Mononuclear cell (primary cell): ENCODE data around the gene ZFPM1. TPM values are rescaled to one million over a fixed set of nuclear protein-coding genes. Genes with fewer than 3 reads are reported as not detected.

Experiments
- H3K27me3 ChIP-seq: 2 replicates; pipeline ENCODE4 v1.6.0; 2011; ENCODE audit warnings: low read length, control low read depth; ENCODE audit not compliant: insufficient read depth
- H3K4me1 ChIP-seq: 2 replicates; pipeline ENCODE4 v1.5.1; 2011; ENCODE audit warnings: mild to moderate bottlenecking, low read length, control low read depth; ENCODE audit not compliant: insufficient read depth
- H3K4me3 ChIP-seq: 2 replicates; pipeline ENCODE4 v1.5.1; 2011; ENCODE audit warnings: mild to moderate bottlenecking, low read length, moderate library complexity
- H3K9me3 ChIP-seq: 2 replicates; pipeline ENCODE4 v1.5.1; 2011; ENCODE audit warnings: low read depth, mild to moderate bottlenecking, control low read depth, low read length
- total RNA-seq: library from RNA; depleted of rRNA; stranded (reverse); fragments of >200 nt; gene quantifications from one replicate; pipeline ENCODE4 v1.2.3, GENCODE V29; 2012

The ZFPM1 gene
- total RNA-seq, 1 donor: 5.8 TPM

DNA sequence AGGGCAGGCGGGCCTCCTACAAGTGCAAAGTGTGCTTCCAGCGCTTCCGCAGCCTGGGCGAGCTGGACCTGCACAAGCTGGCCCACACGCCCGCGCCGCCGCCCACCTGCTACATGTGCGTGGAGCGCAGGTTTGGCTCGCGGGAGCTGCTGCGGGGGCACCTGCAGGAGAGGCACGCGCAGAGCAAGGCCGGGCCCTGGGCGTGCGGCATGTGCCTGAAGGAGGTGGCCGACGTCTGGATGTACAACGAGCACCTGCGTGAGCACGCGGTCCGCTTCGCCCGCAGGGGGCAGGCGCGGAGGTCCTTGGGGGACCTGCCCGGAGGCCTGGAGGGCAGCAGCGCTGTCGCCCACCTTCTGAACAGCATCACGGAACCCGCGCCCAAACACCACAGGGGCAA, 16.3 kb upstream of the ZFPM1 start:
- H3K9me3 ChIP-seq: no peaks in the 10 kb centered on the region
- H3K4me1 ChIP-seq: no peaks in the 10 kb centered on the region
- no peaks in the 10 kb centered on the region for H3K27me3 ChIP-seq
- H3K4me3 ChIP-seq: no peak overlapping the region

DNA sequence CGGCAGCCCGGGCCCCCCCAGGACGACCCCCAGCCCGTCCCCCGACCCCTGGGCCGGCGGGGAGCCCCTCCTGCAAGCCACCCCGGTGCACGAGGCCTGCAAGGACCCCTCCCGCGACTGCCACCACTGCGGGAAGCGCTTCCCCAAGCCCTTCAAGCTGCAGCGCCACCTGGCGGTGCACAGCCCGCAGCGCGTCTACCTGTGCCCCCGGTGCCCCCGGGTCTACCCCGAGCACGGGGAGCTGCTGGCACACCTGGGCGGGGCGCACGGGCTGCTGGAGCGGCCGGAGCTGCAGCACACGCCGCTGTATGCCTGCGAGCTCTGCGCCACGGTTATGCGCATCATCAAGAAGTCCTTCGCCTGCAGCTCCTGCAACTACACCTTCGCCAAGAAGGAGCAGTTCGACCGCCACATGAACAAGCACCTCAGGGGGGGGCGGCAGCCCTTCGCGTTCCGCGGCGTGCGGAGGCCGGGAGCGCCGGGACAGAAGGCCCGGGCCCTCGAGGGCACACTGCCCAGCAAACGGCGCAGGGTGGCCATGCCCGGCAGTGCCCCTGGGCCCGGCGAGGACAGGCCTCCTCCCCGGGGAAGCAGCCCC, 15.6 kb upstream of the ZFPM1 start:
- no peaks in the 10 kb centered on the region for H3K4me1 ChIP-seq
- H3K27me3 ChIP-seq: no peaks in the 10 kb centered on the region
- no peak overlapping the region for H3K4me3 ChIP-seq
- H3K9me3 ChIP-seq: no peaks in the 10 kb centered on the region

DNA sequence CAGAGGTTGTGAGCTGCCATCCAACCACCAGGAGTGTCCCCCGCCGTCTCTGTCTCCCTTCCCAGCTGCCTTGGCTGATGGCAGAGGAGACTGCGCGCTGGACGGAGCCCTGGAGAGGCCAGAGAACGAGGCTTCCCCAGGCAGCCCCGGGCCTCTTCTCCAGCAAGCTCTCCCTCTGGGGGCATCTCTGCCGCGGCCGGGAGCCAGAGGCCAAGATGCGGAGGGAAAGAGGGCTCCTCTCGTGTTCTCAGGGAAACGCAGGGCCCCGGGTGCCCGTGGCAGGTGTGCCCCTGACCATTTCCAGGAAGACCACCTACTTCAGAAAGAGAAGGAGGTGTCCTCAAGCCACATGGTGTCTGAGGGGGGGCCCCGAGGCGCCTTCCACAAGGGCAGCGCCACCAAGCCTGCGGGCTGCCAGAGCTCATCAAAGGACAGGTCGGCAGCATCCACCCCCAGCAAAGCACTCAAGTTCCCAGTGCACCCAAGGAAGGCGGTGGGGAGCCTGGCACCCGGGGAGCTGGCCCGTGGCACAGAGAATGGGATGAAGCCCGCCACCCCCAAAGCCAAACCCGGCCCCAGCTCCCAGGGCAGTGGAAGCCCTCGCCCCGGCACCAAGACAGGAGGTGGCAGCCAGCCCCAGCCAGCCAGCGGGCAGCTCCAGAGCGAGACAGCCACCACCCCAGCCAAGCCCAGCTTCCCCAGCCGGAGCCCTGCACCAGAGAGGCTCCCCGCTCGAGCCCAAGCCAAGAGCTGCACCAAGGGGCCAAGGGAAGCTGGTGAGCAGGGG, 14.8 kb upstream of the ZFPM1 start:
- no peaks in the 10 kb centered on the region for H3K9me3 ChIP-seq
- peaks cover 5% of the 10 kb centered on the region for H3K4me1 ChIP-seq
- no peak overlapping the region for H3K4me3 ChIP-seq
- H3K27me3 ChIP-seq: no peaks in the 10 kb centered on the region

DNA sequence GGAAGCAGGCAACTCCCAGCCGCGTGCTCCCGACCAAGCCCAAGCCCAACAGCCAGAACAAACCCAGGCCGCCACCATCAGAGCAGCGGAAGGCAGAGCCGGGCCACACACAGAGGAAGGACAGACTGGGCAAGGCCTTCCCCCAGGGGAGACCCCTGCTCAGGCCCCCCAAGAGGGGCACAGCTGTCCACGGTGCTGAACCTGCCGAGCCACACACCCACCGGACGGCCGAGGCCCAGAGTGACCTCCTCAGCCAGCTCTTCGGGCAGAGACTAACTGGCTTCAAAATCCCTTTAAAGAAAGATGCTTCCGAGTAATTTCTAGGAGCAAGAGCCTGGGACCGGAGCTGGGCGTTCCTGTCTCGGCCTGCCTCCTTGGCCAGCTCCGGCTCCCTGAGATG, 14.1 kb upstream of the ZFPM1 start:
- Histone ChIP-seq H3K9me3 (no peaks in the 10 kb centered on the region), H3K4me1 (peaks cover 7% of the 10 kb centered on the region), H3K4me3 (no peak overlapping the region), H3K27me3 (no peaks in the 10 kb centered on the region)

DNA sequence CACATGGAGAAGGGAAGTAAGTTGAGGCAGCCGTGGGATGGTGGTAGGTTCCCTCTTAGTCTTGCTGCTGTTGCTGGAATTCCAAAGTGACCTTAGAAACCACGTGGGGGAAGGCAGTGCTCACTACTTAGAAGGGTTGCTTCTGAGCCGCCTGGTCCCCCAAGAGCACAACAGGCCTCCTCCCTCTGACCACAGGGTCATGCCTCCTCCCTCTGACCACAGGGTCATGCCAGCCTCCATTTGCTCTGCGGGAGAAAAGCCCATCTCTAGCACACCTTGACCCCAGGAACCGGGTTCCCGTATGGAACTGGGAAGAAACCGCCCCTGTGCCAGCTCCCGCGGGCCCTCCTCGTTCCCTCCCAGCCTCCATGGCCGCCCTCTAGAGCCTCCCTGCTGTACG, 13.4 kb upstream of the ZFPM1 start:
- no peaks in the 10 kb centered on the region for H3K9me3 ChIP-seq
- H3K4me3 ChIP-seq: no peak overlapping the region
- peaks cover 7% of the 10 kb centered on the region for H3K4me1 ChIP-seq
- H3K27me3 ChIP-seq: no peaks in the 10 kb centered on the region

DNA sequence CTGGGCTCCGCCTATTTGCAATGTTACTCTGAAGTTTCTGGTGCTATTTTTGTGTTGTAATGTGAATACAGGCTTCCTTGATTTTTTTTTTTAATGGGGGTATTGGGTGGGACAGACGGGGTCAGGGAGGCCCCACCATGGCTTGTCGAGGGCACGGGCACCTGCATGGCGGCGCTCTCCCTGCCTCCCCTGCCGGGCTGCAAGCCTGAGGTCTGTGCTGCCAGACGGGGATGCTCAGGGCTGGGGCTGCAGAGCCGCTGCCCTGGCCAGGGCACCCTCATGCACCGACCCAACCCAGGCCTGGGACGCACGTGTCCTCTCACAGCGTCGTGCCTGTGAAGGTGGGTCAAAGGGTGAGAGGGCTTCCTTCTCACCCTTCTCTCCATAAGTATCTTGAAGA, 13.0 kb upstream of the ZFPM1 start:
- no peaks in the 10 kb centered on the region for H3K27me3 ChIP-seq
- H3K4me1 ChIP-seq: peaks cover 7% of the 10 kb centered on the region
- H3K4me3 ChIP-seq: no peak overlapping the region
- no peaks in the 10 kb centered on the region for H3K9me3 ChIP-seq

DNA sequence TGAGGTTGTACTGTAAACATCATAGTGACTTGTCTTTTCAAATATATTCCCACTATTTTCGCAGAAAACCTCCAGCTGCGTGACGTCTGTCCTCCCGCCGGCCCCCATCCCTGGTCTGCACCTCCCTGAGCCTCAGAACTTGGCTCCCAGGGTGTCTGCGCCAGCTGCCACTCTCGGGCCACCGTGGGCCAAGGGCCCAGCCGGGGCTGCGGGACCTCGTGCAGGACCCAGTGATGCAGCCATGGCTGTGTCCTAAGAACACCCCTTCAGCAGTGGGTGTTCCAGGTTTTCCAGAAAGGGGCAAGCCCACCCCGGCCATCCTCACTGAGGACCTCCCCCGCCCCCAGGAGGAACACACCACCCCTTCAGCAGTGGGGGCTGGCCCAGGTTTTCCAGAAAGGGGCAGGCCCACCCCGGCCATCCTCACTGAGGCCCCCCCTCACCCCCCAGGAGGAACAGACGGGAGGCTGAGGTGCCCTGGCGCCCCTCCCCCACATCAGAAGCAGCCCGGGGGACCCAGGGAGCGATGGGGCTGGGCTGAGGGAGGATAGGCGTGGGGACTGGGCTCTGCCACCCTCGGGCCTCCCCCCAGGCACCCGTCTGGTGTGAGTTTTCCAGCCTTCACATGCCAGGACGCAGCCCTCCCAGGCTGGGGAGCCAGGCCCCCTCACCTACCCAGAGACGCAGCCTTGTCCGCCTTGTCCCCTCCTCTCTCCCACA, 12.2 kb upstream of the ZFPM1 start:
- no peaks in the 10 kb centered on the region for H3K9me3 ChIP-seq
- peaks cover 7% of the 10 kb centered on the region for H3K4me1 ChIP-seq
- H3K4me3 ChIP-seq: no peak overlapping the region
- H3K27me3 ChIP-seq: no peaks in the 10 kb centered on the region

DNA sequence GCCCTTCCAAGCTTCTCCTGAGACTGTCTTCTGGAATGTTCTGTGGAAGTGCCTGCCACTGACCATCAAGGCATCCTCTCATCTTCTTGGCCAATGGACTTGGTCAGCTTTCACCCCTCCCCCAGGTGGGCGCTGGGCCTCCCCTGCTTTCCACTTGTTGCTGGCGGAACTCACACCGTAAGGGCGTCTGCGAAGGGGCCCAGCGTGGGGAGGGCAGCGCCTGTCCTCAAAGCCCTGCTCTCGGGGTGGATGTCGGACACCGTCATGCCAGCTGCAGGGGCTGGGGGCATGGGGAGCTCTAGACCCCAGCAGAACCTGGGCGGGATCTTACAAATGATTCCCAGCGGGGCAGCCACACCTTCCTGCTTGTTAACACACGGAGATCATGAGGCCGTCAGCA, 11.6 kb upstream of the ZFPM1 start:
- no peak overlapping the region for H3K4me3 ChIP-seq
- no peaks in the 10 kb centered on the region for H3K9me3 ChIP-seq
- H3K4me1 ChIP-seq: peaks cover 7% of the 10 kb centered on the region

DNA sequence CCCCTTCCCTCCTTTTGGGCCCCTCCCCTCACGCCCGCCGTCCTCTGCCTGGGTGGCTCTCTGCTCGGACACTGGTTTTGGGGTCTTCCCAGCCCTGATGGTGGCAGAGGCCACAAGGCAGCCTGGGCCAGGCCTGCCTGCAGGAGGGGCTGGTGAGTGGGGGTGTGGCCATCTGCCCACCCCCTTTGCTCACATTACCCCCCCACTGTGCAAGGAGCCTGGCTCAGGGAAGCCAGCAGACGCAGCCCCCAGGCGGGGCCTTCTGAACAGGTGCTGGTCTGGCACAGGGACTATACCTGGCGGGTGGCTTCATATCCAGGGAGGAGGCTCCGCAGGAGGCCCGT, 10.7 kb upstream of the ZFPM1 start:
- no peaks in the 10 kb centered on the region for H3K27me3 ChIP-seq
- H3K4me1 ChIP-seq: peaks cover 7% of the 10 kb centered on the region
- H3K9me3 ChIP-seq: no peaks in the 10 kb centered on the region
- H3K4me3 ChIP-seq: no peak overlapping the region

More for the DNA sequence above, 11.6 kb upstream of the ZFPM1 start:
- no peaks in the 10 kb centered on the region for H3K27me3 ChIP-seq

DNA sequence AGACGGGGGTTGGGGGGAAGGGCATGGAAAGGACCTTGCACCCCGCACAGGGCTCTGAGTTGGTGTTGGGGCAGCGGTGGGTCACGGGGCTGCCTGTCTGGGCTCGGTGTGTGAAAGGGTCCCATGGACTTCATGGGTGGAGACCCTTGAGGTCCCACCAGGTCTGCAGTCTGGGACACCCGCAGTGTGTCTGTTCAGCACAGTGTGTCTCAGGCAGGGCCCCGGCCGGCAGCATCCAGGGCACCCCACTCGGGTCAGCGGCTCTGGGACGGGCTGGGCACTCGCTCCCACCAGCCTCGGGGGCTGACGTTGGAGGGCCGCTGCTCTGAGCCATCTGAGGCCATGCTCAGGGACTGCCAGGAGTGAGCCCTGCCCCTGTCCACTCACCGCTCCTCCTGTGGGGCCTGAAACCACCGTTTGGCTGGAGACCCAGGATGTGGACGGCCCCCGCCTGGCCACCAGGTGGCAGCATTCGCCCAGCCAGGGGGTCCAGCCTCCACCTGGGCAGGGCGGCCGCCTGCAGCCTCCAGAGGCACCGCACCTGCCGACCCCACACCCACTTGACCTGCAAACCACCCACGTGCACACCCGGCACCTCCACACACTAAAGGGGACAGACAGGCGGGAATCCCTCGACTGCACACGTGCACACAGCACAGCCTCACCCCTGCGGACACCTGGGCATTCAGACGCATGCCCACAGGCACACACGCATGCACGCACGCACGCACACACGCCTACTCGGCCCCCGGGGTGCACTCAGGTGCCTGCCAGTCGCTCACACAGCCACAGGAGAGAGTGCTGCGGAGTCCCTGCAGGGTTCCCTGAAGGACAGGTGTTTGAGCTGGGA, 10.1 kb upstream of the ZFPM1 start:
- Histone ChIP-seq H3K27me3 (no peaks in the 10 kb centered on the region), H3K4me1 (peaks cover 7% of the 10 kb centered on the region), H3K4me3 (no peak overlapping the region), H3K9me3 (no peaks in the 10 kb centered on the region)

DNA sequence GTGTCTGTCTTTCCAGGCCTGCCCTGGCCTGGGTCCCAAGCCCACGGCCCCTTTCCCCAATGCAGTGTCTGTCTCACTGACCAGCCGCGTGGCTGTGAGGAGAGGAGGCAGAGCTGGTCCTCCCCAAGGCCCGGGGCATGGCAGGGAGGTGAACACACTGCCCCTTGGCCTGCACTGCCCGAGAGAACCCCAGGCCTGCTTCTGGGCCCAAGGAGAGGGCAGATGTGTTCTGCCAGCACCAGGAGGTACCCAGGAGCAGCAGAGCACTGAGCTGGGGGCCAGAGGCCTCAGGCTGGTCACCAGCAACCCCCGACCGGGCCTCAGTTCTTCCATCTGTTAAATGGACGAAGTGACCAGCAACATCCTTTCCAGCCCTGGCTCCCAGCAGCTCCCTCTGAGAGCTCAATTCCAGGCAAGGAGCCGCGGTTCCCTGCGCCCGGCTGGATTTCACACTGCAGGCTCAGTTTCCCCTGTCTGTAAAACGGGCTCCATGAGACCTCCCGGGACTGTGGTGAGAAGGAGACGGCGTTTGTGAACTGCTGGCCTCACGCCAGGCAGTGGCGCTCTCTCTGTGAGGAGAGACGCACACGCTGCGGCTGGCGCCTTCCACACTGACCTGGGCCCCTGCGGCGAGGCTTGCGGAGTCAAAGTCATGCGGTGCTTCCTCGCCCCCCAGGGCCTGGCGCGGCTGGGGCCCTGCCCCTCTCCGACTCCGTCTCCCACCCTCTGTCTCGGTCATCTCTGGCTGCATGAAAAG, 8.1 kb upstream of the ZFPM1 start:
- peaks cover 7% of the 10 kb centered on the region for H3K4me1 ChIP-seq
- no peak overlapping the region for H3K4me3 ChIP-seq
- H3K27me3 ChIP-seq: no peaks in the 10 kb centered on the region
- no peaks in the 10 kb centered on the region for H3K9me3 ChIP-seq

DNA sequence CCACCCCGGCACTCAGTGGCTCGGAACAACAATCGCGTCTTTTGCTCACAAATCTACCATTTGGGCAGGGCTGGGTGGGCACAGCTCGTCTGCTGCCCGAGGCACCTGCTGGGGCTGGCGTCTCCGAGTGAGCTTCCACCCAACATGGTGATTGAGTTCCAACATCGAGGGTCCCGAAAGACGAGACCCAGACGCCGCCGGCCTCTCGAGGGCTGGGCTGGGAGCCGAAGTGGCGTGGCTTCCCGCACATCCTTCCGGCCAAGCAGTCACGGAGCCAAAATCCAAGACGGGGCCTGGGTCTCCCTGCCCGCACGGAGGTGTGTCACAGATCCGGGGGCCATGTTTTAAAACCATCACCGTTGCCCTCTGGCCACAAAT, 7.5 kb upstream of the ZFPM1 start:
- no peaks in the 10 kb centered on the region for H3K27me3 ChIP-seq
- H3K4me1 ChIP-seq: peaks cover 7% of the 10 kb centered on the region
- no peaks in the 10 kb centered on the region for H3K9me3 ChIP-seq
- H3K4me3 ChIP-seq: no peak overlapping the region

DNA sequence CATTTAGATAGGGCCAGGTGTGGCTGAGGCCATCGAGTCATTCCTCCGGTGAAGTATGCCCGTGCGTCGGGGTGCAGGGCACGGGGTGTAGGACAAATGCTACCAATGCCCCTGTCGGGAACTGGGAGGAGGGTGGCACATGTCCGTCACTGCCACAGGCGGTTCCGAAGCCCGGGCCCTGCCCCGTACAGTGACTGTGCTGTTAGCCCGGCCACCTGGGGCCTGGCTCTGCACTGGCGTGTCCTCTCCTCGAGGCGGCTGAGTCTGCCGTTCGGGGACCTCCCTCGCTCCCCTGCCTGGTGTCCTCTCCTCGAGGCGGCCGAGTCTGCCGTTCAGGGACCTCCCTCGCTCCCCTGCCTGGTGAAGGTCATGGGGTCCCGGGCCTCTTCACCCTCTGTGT, 7.0 kb upstream of the ZFPM1 start:
- Histone ChIP-seq H3K9me3 (no peaks in the 10 kb centered on the region), H3K4me1 (peaks cover 7% of the 10 kb centered on the region), H3K4me3 (no peak overlapping the region), H3K27me3 (no peaks in the 10 kb centered on the region)

DNA sequence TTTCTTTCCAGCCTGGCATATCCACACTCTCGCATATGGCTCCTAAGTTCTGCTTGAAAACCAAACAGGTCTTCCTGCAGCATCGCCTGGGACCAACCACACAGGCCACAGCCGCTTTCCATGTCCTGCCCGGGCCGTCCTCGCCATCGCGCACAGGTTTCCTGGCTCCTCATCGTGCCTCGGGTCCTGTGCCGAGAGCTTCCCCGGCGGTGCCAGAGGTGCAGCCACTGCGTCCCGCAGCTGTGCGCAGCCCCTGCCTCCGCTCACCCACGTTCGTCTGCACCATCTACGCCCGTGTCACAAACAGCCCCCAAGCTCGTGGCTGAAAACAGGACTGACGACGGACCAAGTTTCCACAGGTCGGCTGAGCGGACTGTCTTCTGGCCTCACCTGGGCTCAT, 6.3 kb upstream of the ZFPM1 start:
- H3K27me3 ChIP-seq: no peaks in the 10 kb centered on the region
- peaks cover 7% of the 10 kb centered on the region for H3K4me1 ChIP-seq
- no peaks in the 10 kb centered on the region for H3K9me3 ChIP-seq
- no peak overlapping the region for H3K4me3 ChIP-seq
